Stomach (tissue), 4 donors: ENCODE measurements around the gene USP40.

ENCODE experiments used
- POLR2A ChIP-seq, 4 donors: fragments of 450-650 bp; IDR thresholded peaks; one replicate each; pipeline ENCODE4 v1.6.1; 2016; ENCODE audit warnings: antibody characterized with exemption in 4 of 4, control low read depth in 2 of 4, mild to moderate bottlenecking in 1 of 4, moderate library complexity in 1 of 4
- TF ChIP-seq, protein P1 (sequence below), 7 experiments: fragments of 450-650 bp in 4 of 7; fragments of 200-600 bp in 3 of 7; sonication (generic) in 3 of 7; IDR thresholded peaks; one replicate each; pipeline ENCODE4 v1.5.1; 2016 to 2019; ENCODE audit warnings: antibody characterized with exemption in 7 of 7, control low read depth in 2 of 7, mild to moderate bottlenecking in 1 of 7

- no peak for TF ChIP-seq POLR2A (IDR thresholded peaks at IDR 0.05)
- TF ChIP-seq, protein P1, sequence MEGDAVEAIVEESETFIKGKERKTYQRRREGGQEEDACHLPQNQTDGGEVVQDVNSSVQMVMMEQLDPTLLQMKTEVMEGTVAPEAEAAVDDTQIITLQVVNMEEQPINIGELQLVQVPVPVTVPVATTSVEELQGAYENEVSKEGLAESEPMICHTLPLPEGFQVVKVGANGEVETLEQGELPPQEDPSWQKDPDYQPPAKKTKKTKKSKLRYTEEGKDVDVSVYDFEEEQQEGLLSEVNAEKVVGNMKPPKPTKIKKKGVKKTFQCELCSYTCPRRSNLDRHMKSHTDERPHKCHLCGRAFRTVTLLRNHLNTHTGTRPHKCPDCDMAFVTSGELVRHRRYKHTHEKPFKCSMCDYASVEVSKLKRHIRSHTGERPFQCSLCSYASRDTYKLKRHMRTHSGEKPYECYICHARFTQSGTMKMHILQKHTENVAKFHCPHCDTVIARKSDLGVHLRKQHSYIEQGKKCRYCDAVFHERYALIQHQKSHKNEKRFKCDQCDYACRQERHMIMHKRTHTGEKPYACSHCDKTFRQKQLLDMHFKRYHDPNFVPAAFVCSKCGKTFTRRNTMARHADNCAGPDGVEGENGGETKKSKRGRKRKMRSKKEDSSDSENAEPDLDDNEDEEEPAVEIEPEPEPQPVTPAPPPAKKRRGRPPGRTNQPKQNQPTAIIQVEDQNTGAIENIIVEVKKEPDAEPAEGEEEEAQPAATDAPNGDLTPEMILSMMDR (IDR thresholded peaks at IDR 0.05): no peak
These were observed 74.5 kb downstream of the USP40 start for GRCh38 chr2:233492078-233492477.
